ENCODE data around the gene NRCAM.

DNA sequence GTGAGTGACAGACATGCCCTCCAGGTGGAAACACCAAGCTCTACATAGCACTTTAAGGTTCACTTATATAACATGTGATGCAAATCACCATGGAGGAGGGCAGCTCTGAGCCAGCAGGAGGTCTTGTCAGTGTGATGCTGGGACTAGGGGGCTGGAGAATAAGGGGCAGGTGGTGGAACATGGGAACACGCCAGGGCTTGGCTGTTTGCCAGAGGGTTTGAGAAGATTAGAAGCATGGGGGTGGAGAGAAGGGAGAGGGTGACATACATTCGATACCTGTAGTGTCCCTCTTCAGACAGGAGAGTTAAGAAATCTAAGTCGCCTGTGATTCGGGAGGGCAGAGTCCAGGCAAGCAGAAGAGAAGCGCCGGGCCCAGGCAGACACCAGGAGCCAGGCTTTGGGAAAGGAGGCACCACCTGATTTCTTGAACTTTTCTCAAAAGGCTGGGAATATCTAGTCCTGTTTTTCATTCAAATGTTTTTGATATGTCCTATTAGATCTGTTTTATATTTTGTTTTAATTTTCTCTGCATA, 309.1 kb downstream of the NRCAM start:
- no peak for TF ChIP-seq POLR2A (IDR thresholded peaks at IDR 0.05)
- TF ChIP-seq, protein P1, sequence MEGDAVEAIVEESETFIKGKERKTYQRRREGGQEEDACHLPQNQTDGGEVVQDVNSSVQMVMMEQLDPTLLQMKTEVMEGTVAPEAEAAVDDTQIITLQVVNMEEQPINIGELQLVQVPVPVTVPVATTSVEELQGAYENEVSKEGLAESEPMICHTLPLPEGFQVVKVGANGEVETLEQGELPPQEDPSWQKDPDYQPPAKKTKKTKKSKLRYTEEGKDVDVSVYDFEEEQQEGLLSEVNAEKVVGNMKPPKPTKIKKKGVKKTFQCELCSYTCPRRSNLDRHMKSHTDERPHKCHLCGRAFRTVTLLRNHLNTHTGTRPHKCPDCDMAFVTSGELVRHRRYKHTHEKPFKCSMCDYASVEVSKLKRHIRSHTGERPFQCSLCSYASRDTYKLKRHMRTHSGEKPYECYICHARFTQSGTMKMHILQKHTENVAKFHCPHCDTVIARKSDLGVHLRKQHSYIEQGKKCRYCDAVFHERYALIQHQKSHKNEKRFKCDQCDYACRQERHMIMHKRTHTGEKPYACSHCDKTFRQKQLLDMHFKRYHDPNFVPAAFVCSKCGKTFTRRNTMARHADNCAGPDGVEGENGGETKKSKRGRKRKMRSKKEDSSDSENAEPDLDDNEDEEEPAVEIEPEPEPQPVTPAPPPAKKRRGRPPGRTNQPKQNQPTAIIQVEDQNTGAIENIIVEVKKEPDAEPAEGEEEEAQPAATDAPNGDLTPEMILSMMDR (IDR thresholded peaks at IDR 0.05), result no peak
- no peak for TF ChIP-seq POLR2AphosphoS5 (IDR thresholded peaks at IDR 0.05)
- TF ChIP-seq EP300 (IDR thresholded peaks at IDR 0.05), result no peak

Measured in sigmoid colon (tissue), 4 donors.